SK-N-SH treated with all-trans-retinoic acid at 6 μM for 48 hours (cell line): Measurements from ENCODE around the gene CFAP20DC.

Source experiments
- CREB5 ChIP-seq: fragments of 250-450 bp; sonication (Bioruptor Pico); IDR thresholded peaks from 2 replicates; pipeline ENCODE4 v1.5.1; 2020; ENCODE audit warnings: low read depth, mild to moderate bottlenecking, moderate library complexity
- GLIS3 ChIP-seq: fragments of 250-450 bp; sonication (Bioruptor Pico); IDR thresholded peaks from 2 replicates; pipeline ENCODE4 v1.5.0; 2020; ENCODE audit warnings: mild to moderate bottlenecking, moderate library complexity
- ISL1 ChIP-seq: fragments of 250-450 bp; sonication (Bioruptor Pico); IDR thresholded peaks from 2 replicates; pipeline ENCODE4 v2.1.2; 2022; ENCODE audit warnings: mild to moderate bottlenecking, moderate library complexity
- PPARA ChIP-seq: fragments of 250-450 bp; sonication (Bioruptor Pico); IDR thresholded peaks from 2 replicates; pipeline ENCODE4 v1.5.0; 2020; ENCODE audit warnings: mild to moderate bottlenecking, borderline replicate concordance
- RARB ChIP-seq: fragments of 250-450 bp; sonication (Bioruptor Pico); IDR thresholded peaks from 2 replicates; pipeline ENCODE4 v1.8.0; 2021; ENCODE audit warnings: mild to moderate bottlenecking, moderate library complexity
- SNAI2 ChIP-seq: fragments of 250-450 bp; sonication (Bioruptor Pico); IDR thresholded peaks from 2 replicates; pipeline ENCODE4 v1.5.0; 2020; ENCODE audit warnings: mild to moderate bottlenecking, moderate library complexity
- ZC3H10 ChIP-seq: fragments of 250-450 bp; sonication (Bioruptor Pico); IDR thresholded peaks from 2 replicates; pipeline ENCODE4 v1.5.1; 2021; ENCODE audit warnings: mild to moderate bottlenecking, moderate library complexity
- ZFP3 ChIP-seq: fragments of 250-450 bp; sonication (Bioruptor Pico); IDR thresholded peaks from 2 replicates; pipeline ENCODE4 v1.5.0; 2020; ENCODE audit warnings: mild to moderate bottlenecking, moderate library complexity
- ZFP30 ChIP-seq: fragments of 450-650 bp; formaldehyde crosslinking; IDR thresholded peaks from 2 replicates; pipeline ENCODE4 v1.5.0; 2022; ENCODE audit warnings: mild to moderate bottlenecking, moderate library complexity
- TF ChIP-seq, protein P1 (sequence below): fragments of 250-450 bp; sonication (Bioruptor Pico); IDR thresholded peaks from 2 replicates; pipeline ENCODE4 v1.8.0; 2021; ENCODE audit warnings: low read depth, mild to moderate bottlenecking, moderate library complexity, borderline replicate concordance
- TF ChIP-seq, protein P2 (sequence below): fragments of 250-450 bp; sonication (Bioruptor Pico); IDR thresholded peaks from 2 replicates; pipeline ENCODE4 v1.8.0; 2020; ENCODE audit warnings: mild to moderate bottlenecking, moderate library complexity, borderline replicate concordance

DNA sequence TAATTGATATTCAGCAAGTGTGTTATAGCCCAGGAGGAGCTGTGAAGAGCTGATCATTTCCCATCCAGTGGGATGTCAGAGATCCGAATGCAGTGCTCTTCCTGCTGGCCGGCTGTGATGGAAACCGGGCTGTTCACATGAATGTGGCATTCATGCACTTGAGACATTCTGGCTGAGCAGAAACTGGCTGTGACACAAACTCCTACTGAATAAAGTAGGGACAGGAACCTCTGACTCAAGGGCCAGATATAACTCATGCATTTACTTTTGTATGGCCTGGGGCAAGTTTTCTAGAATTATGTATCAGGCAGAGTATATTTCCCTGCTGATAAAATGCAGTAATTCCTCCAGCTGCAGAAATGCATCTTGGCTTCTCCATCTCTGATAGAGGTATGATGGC lies 299.9 kb downstream of the CFAP20DC start:
- TF ChIP-seq ZFP3 (CRISPR knock-in tag), result no peak
- TF ChIP-seq ZFP30 (CRISPR knock-in tag), result no peak
- TF ChIP-seq, protein P1, sequence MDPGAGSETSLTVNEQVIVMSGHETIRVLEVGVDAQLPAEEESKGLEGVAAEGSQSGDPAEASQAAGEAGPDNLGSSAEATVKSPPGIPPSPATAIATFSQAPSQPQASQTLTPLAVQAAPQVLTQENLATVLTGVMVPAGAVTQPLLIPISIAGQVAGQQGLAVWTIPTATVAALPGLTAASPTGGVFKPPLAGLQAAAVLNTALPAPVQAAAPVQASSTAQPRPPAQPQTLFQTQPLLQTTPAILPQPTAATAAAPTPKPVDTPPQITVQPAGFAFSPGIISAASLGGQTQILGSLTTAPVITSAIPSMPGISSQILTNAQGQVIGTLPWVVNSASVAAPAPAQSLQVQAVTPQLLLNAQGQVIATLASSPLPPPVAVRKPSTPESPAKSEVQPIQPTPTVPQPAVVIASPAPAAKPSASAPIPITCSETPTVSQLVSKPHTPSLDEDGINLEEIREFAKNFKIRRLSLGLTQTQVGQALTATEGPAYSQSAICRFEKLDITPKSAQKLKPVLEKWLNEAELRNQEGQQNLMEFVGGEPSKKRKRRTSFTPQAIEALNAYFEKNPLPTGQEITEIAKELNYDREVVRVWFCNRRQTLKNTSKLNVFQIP (CRISPR knock-in tag), result no peak
- TF ChIP-seq, protein P2, sequence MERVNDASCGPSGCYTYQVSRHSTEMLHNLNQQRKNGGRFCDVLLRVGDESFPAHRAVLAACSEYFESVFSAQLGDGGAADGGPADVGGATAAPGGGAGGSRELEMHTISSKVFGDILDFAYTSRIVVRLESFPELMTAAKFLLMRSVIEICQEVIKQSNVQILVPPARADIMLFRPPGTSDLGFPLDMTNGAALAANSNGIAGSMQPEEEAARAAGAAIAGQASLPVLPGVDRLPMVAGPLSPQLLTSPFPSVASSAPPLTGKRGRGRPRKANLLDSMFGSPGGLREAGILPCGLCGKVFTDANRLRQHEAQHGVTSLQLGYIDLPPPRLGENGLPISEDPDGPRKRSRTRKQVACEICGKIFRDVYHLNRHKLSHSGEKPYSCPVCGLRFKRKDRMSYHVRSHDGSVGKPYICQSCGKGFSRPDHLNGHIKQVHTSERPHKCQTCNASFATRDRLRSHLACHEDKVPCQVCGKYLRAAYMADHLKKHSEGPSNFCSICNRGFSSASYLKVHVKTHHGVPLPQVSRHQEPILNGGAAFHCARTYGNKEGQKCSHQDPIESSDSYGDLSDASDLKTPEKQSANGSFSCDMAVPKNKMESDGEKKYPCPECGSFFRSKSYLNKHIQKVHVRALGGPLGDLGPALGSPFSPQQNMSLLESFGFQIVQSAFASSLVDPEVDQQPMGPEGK (CRISPR knock-in tag), result no peak
- TF ChIP-seq RARB (CRISPR knock-in tag), result no peak
- no peak for TF ChIP-seq SNAI2 (CRISPR knock-in tag)
- no peak for TF ChIP-seq PPARA
- no peak for TF ChIP-seq ZC3H10
- no peak for TF ChIP-seq GLIS3
- TF ChIP-seq ISL1, result no peak
- TF ChIP-seq CREB5, result no peak
